ENCODE data around the gene SKP1. TPM values are rescaled to one million over a fixed set of nuclear protein-coding genes. Genes with fewer than 3 reads are reported as not detected.
"Not testable (repeated sequence)": the region's sequence is repeated elsewhere in the genome, so short reads cannot be mapped to it uniquely, and the experiment has no call there.

Gene SKP1
- total RNA-seq, 6 donors from 2014 or later = 24.1 to 232 (median 162) TPM

GRCh38 chr5:134161513-134162395 is 15.0 kb downstream of the SKP1 start:
- Histone ChIP-seq H3K4me1 (no peaks in the 10 kb centered on the region), H3K4me3 (no peak overlapping the region), H3K9me3 (no peaks in the 10 kb centered on the region), H3K27me3 (no peaks in the 10 kb centered on the region), H3K27ac (no peak overlapping the region), H3K36me3 (peaks cover 37 to 86% (median 60%) of the 10 kb centered on the region in 4 donors)
- TF ChIP-seq, protein P1, sequence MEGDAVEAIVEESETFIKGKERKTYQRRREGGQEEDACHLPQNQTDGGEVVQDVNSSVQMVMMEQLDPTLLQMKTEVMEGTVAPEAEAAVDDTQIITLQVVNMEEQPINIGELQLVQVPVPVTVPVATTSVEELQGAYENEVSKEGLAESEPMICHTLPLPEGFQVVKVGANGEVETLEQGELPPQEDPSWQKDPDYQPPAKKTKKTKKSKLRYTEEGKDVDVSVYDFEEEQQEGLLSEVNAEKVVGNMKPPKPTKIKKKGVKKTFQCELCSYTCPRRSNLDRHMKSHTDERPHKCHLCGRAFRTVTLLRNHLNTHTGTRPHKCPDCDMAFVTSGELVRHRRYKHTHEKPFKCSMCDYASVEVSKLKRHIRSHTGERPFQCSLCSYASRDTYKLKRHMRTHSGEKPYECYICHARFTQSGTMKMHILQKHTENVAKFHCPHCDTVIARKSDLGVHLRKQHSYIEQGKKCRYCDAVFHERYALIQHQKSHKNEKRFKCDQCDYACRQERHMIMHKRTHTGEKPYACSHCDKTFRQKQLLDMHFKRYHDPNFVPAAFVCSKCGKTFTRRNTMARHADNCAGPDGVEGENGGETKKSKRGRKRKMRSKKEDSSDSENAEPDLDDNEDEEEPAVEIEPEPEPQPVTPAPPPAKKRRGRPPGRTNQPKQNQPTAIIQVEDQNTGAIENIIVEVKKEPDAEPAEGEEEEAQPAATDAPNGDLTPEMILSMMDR (IDR thresholded peaks at IDR 0.05) = no peak
- TF ChIP-seq POLR2AphosphoS5 (IDR thresholded peaks at IDR 0.05) (no peak), EP300 (IDR thresholded peaks at IDR 0.05) (no peak), POLR2A (IDR thresholded peaks at IDR 0.05) (no peak)
- 95 to 96% methylated on average over 6 of the region's 6 CpGs for WGBS, 2 donors
- no peak for ATAC-seq (ENCODE audit: low FRiP score in 2 of 2)
- no peak for DNase-seq

DNA sequence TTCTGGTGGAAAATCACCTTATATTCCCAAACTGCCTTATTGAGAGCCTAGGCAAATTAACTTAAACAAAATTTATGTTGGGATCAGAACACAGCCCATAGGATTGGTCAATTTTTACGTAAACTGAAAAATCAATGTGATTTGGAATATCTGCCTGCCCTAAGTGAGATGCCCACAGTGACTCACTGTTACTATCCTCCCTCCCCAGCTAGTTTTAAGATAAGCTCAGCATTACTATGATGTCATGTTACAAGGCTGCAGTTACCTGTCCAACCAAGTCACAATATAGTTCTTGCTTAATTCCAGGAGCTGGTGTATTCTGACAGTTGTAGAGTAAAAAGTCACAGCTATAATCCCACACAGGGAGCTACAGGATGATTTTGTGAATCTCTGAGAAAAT is 23.1 kb downstream of the SKP1 start:
- ATAC-seq (ENCODE audit: low FRiP score in 2 of 2) = no peak
- Histone ChIP-seq H3K9me3 (no peaks in the 10 kb centered on the region), H3K4me3 (no peak overlapping the region), H3K36me3 (peaks cover 10 to 93% (median 38%) of the 10 kb centered on the region in 4 donors), H3K27ac (no peak overlapping the region), H3K27me3 (no peaks in the 10 kb centered on the region), H3K4me1 (peaks cover 19 to 40% (median 30%) of the 10 kb centered on the region in 4 donors)
- 96 to 100% methylated on average over 1 of the region's 1 CpG for WGBS, 2 donors
- no peak for DNase-seq
- TF ChIP-seq, protein P1 (IDR thresholded peaks at IDR 0.05) = no peak
- TF ChIP-seq POLR2AphosphoS5 (IDR thresholded peaks at IDR 0.05) (no peak), EP300 (IDR thresholded peaks at IDR 0.05) (no peak), POLR2A (IDR thresholded peaks at IDR 0.05) (no peak)

- Histone ChIP-seq H3K36me3 (peaks cover 6 to 93% (median 36%) of the 10 kb centered on the region in 4 donors), H3K27me3 (no peaks in the 10 kb centered on the region), H3K4me3 (no peak overlapping the region), H3K9me3 (no peaks in the 10 kb centered on the region), H3K4me1 (peaks cover 19 to 40% (median 30%) of the 10 kb centered on the region in 4 donors), H3K27ac (no peak overlapping the region)
- no peak for ATAC-seq (ENCODE audit: low FRiP score in 2 of 2)
- WGBS, 2 donors = 92 to 98% methylated on average over 3 of the region's 3 CpGs
- TF ChIP-seq EP300 (IDR thresholded peaks at IDR 0.05) (no peak), POLR2A (IDR thresholded peaks at IDR 0.05) (no peak), POLR2AphosphoS5 (IDR thresholded peaks at IDR 0.05) (no peak)
- TF ChIP-seq, protein P1 (IDR thresholded peaks at IDR 0.05) = no peak
- DNase-seq = no peak
These were observed 23.5 kb downstream of the SKP1 start for GRCh38 chr5:134153241-134153640.

GRCh38 chr5:134152173-134152832 is 24.4 kb downstream of the SKP1 start:
- Histone ChIP-seq H3K27ac (peak overlapping the region in 1 of 4 donors; percentile 64), H3K36me3 (peaks cover 0 to 91% (median 30%) of the 10 kb centered on the region in 4 donors), H3K4me1 (peaks cover 22 to 43% (median 32%) of the 10 kb centered on the region in 4 donors)
- not testable (repeated sequence) for DNase-seq; ATAC-seq (ENCODE audit: low FRiP score in 2 of 2); H3K9me3 ChIP-seq; H3K4me3 ChIP-seq; H3K27me3 ChIP-seq
- 96 to 97% methylated on average over 15 of the region's 15 CpGs for WGBS, 2 donors

- no peak overlapping the region for H3K4me3 ChIP-seq
- H3K4me1 ChIP-seq = peaks cover 28 to 48% (median 37%) of the 10 kb centered on the region in 4 donors
- H3K27me3 ChIP-seq = no peaks in the 10 kb centered on the region
- TF ChIP-seq POLR2A (IDR thresholded peaks at IDR 0.05) = no peak
- no peak for TF ChIP-seq EP300 (IDR thresholded peaks at IDR 0.05)
- TF ChIP-seq, protein P1 (IDR thresholded peaks at IDR 0.05) = no peak
- TF ChIP-seq POLR2AphosphoS5 (IDR thresholded peaks at IDR 0.05) = no peak
- peaks cover 0 to 91% (median 33%) of the 10 kb centered on the region in 4 donors for H3K36me3 ChIP-seq
- H3K27ac ChIP-seq = peak overlapping the region in 2 of 4 donors; percentile 3 to 64
- no peak for DNase-seq
- H3K9me3 ChIP-seq = no peaks in the 10 kb centered on the region
- ATAC-seq (ENCODE audit: low FRiP score in 2 of 2) = no peak
- WGBS, 2 donors = 94 to 96% methylated on average over 3 of the region's 3 CpGs
These were observed 25.0 kb downstream of the SKP1 start for GRCh38 chr5:134151723-134152122.
